Left cardiac atrium (tissue), 4 donors: ENCODE data around the gene TTC9C. TPM values are rescaled to one million over a fixed set of nuclear protein-coding genes. Genes with fewer than 3 reads are reported as not detected.
"Not testable (repeated sequence)": the region's sequence is repeated elsewhere in the genome, so short reads cannot be mapped to it uniquely, and the experiment has no call there.

Experiments
- ATAC-seq, 2 donors: fragments of 200-7000 bp; cut with Tn5 transposase; one replicate each; pipeline ENCODE4 v1.9.1; 2020; ENCODE audit warnings: mild to moderate bottlenecking in 2 of 2, moderate library complexity in 2 of 2
- DNase-seq: peaks from one replicate; pipeline ENCODE4 v3.0.0-alpha.2; 2020
- intact Hi-C, 2 donors: fragments of 100-400 bp; cut with DNase I; formaldehyde crosslinking; loops; one replicate each; pipeline versions ENCODE4 v1.14.1 to v1.15.1; 2022 to 2023
- total RNA-seq, 2 donors: library from RNA; stranded (reverse); fragmentation: NEBNext Ultra II Directional; extraction: Animal tissue kit (Norgen Biotek cat#: 25700); gene quantifications; one replicate each; pipeline ENCODE4 v1.2.1, GENCODE V29; 2021
- donor health status: DM: no; HTN: yes; CAD: no.
- donor health status: DM: no; HTN: yes; CAD: no; lungs with severe emphysema.
- donor health status: DM: yes; HTN: yes; CAD: no.
- donor health status: Dilated cardiomyopathy.

Gene TTC9C
- total RNA-seq, 2 donors from 2014 or later: 14.0 to 15.9 TPM

GRCh38 chr11:62732830-62733229 lies 4.5 kb downstream of the TTC9C start:
- DNase-seq (no peak), ATAC-seq (no peak)
- intact Hi-C loops: no loop called here

- ATAC-seq: no peak
- intact Hi-C loops: no loop called here
- no peak for DNase-seq
Measured at GRCh38 chr11:62737196-62737595, 8.9 kb downstream of the TTC9C start.

- no peak for DNase-seq
- no peak for ATAC-seq
- intact Hi-C loops: no loop called here
Measured at GRCh38 chr11:62747475-62748160, 19.3 kb downstream of the TTC9C start.

GRCh38 chr11:62749931-62750330 lies 21.6 kb downstream of the TTC9C start:
- DNase-seq, ATAC-seq, intact Hi-C loops: not testable (repeated sequence)

- ATAC-seq (no peak), DNase-seq (no peak)
- intact Hi-C loops: no loop called here
Measured at GRCh38 chr11:62752177-62752785, 24.0 kb downstream of the TTC9C start.

GRCh38 chr11:62752994-62753735 lies 24.9 kb downstream of the TTC9C start:
- ATAC-seq (no peak), DNase-seq (no peak)
- intact Hi-C loops: no loop called here

- ATAC-seq (peak; percentile 99), DNase-seq (peak; percentile 97)
- intact Hi-C loops: no loop called here
Measured at GRCh38 chr11:62753736-62754603, 25.7 kb downstream of the TTC9C start, which contains the start of gene ZBTB3. TSS of gene ZBTB3 (minus strand) at chr11:62754160. CDS start at chr11:62753664, 496 bp downstream.

GRCh38 chr11:62755086-62755615 lies 26.9 kb downstream of the TTC9C start:
- intact Hi-C loops: no loop called here
- ATAC-seq: no peak

GRCh38 chr11:62757846-62758788 lies 29.8 kb downstream of the TTC9C start:
- intact Hi-C loops: no loop called here
- DNase-seq: no peak
- no peak for ATAC-seq

More at GRCh38 chr11:62755086-62755615, 26.9 kb downstream of the TTC9C start:
- no peak for DNase-seq

- DNase-seq, intact Hi-C loops, ATAC-seq: not testable (repeated sequence)
Measured at GRCh38 chr11:62760867-62761227, 32.6 kb downstream of the TTC9C start.

GRCh38 chr11:62770778-62771143 lies 42.5 kb downstream of the TTC9C start:
- no peak for DNase-seq

GRCh38 chr11:62771144-62772021 lies 43.1 kb downstream of the TTC9C start, which contains the start of gene TAF6L:
TSS of gene TAF6L (plus strand) at chr11:62771396. CDS start at chr11:62775784, 4,388 bp downstream.
- DNase-seq: peak; percentile 99
- intact Hi-C loops: no loop called here
- ATAC-seq: peak; percentile 98 to 99

More at GRCh38 chr11:62770778-62771143, 42.5 kb downstream of the TTC9C start:
- intact Hi-C loops: no loop called here
- ATAC-seq: peak; percentile 12 to 18

- no peak for DNase-seq
Measured at GRCh38 chr11:62774407-62774806, 46.1 kb downstream of the TTC9C start.

GRCh38 chr11:62775646-62776045 lies 47.4 kb downstream of the TTC9C start:
- no peak for DNase-seq
- intact Hi-C loops: no loop called here
- ATAC-seq: no peak

More at GRCh38 chr11:62774407-62774806, 46.1 kb downstream of the TTC9C start:
- intact Hi-C loops: no loop called here
- ATAC-seq: no peak

GRCh38 chr11:62777389-62777788 lies 49.1 kb downstream of the TTC9C start:
- DNase-seq (no peak), ATAC-seq (no peak)
- intact Hi-C loops: no loop called here

GRCh38 chr11:62778441-62778840 lies 50.2 kb downstream of the TTC9C start:
- DNase-seq: no peak
- intact Hi-C loops: no loop called here
- ATAC-seq: no peak

GRCh38 chr11:62782753-62783152 lies 54.5 kb downstream of the TTC9C start:
- intact Hi-C loops: no loop called here
- no peak for DNase-seq
- ATAC-seq: no peak
